ENCODE measurements around the gene VWA8. TPM values are rescaled to one million over a fixed set of nuclear protein-coding genes. Genes with fewer than 3 reads are reported as not detected.
A peak's percentile ranks its signal among the peaks of the same experiment; 100 is the strongest.
"Not testable (repeated sequence)": the region's sequence is repeated elsewhere in the genome, so short reads cannot be mapped to it uniquely, and the experiment has no call there.

The VWA8 gene
- total RNA-seq, 2 experiments from 2014 or later = 15.7 to 16.9 TPM

GRCh38 chr13:41919031-41919740 is 41.7 kb downstream of the VWA8 start:
- CTCF ChIA-PET = interaction anchor here (0.6 kb wide), 1 partner anchor 11 kb away, joined by 3 read pairs; no protein-coding TSS in a partner anchor
- Mint-ChIP-seq H3K27ac (no peak overlapping the region), H3K36me3 (ENCODE audit: low read depth) (peaks cover 47% of the 10 kb centered on the region), H3K4me1 (ENCODE audit: low read depth) (peaks cover 59% of the 10 kb centered on the region), H3K4me3 (no peak overlapping the region), H3K27me3 (ENCODE audit: low read depth) (no peaks in the 10 kb centered on the region), H3K9me3 (ENCODE audit: insufficient read depth) (peaks cover 11% of the 10 kb centered on the region)
- POLR2A ChIA-PET = interaction anchor here (2.3 kb wide), 1 partner anchor 42 kb away, joined by 6 read pairs; the partner anchor contains the start of gene VWA8
- DNase-seq (no peak), ATAC-seq (no peak)

- no peaks in the 10 kb centered on the region for H3K27me3 Mint-ChIP-seq (ENCODE audit: low read depth)
- peak overlapping the region; percentile 32 for H3K4me3 Mint-ChIP-seq
- H3K4me1 Mint-ChIP-seq (ENCODE audit: low read depth) = peaks cover 50% of the 10 kb centered on the region
- CTCF ChIA-PET = interaction anchor here (1.4 kb wide), 1 partner anchor 47 kb away, joined by 4 read pairs; no protein-coding TSS in a partner anchor
- ATAC-seq (peak; percentile 72), DNase-seq (peak; percentile 30)
- POLR2A ChIA-PET = interaction anchor here (2.3 kb wide), 1 partner anchor 43 kb away, joined by 6 read pairs; the partner anchor contains the start of gene VWA8
- no peaks in the 10 kb centered on the region for H3K9me3 Mint-ChIP-seq (ENCODE audit: insufficient read depth)
- peaks cover 34% of the 10 kb centered on the region for H3K36me3 Mint-ChIP-seq (ENCODE audit: low read depth)
- H3K27ac Mint-ChIP-seq = peak overlapping the region; percentile 82
These were observed 43.3 kb downstream of the VWA8 start for GRCh38 chr13:41917641-41918040.

GRCh38 chr13:41916173-41916954 is 44.5 kb downstream of the VWA8 start:
- H3K27ac Mint-ChIP-seq = peak overlapping the region; percentile 92
- ATAC-seq (peak; percentile 82), DNase-seq (peak; percentile 28)
- POLR2A ChIA-PET = interaction anchor here (0.6 to 1.0 kb wide), 3 partner anchors 45 to 99 kb away, joined by 3 to 6 read pairs (median 3); partner anchors contain the start of gene VWA8
- CTCF ChIA-PET = interaction anchor here (0.8 to 1.2 kb wide), 2 partner anchors 9 to 13 kb away, joined by 4 read pairs; no protein-coding TSS in a partner anchor
- peak overlapping the region; percentile 70 for H3K4me3 Mint-ChIP-seq
- no peaks in the 10 kb centered on the region for H3K9me3 Mint-ChIP-seq (ENCODE audit: insufficient read depth)
- peaks cover 46% of the 10 kb centered on the region for H3K4me1 Mint-ChIP-seq (ENCODE audit: low read depth)
- H3K27me3 Mint-ChIP-seq (ENCODE audit: low read depth) = no peaks in the 10 kb centered on the region
- H3K36me3 Mint-ChIP-seq (ENCODE audit: low read depth) = peaks cover 21% of the 10 kb centered on the region

GRCh38 chr13:41915081-41915480 is 45.8 kb downstream of the VWA8 start:
- no peak for ATAC-seq
- no peaks in the 10 kb centered on the region for H3K9me3 Mint-ChIP-seq (ENCODE audit: insufficient read depth)
- H3K4me3 Mint-ChIP-seq = no peak overlapping the region
- POLR2A ChIA-PET = no interaction called here
- peaks cover 18% of the 10 kb centered on the region for H3K36me3 Mint-ChIP-seq (ENCODE audit: low read depth)
- H3K4me1 Mint-ChIP-seq (ENCODE audit: low read depth) = peaks cover 41% of the 10 kb centered on the region
- DNase-seq = no peak
- CTCF ChIA-PET = no interaction called here
- H3K27ac Mint-ChIP-seq = no peak overlapping the region
- no peaks in the 10 kb centered on the region for H3K27me3 Mint-ChIP-seq (ENCODE audit: low read depth)

GRCh38 chr13:41914552-41914951 is 46.4 kb downstream of the VWA8 start:
- DNase-seq = no peak
- Mint-ChIP-seq H3K4me1 (ENCODE audit: low read depth) (peaks cover 36% of the 10 kb centered on the region), H3K36me3 (ENCODE audit: low read depth) (peaks cover 19% of the 10 kb centered on the region), H3K27ac (no peak overlapping the region), H3K9me3 (ENCODE audit: insufficient read depth) (no peaks in the 10 kb centered on the region), H3K4me3 (no peak overlapping the region), H3K27me3 (ENCODE audit: low read depth) (no peaks in the 10 kb centered on the region)
- no peak for ATAC-seq
- POLR2A ChIA-PET = no interaction called here
- CTCF ChIA-PET = no interaction called here

- CTCF ChIA-PET = no interaction called here
- no peak overlapping the region for H3K4me3 Mint-ChIP-seq
- no peaks in the 10 kb centered on the region for H3K27me3 Mint-ChIP-seq (ENCODE audit: low read depth)
- peaks cover 23% of the 10 kb centered on the region for H3K36me3 Mint-ChIP-seq (ENCODE audit: low read depth)
- H3K27ac Mint-ChIP-seq = no peak overlapping the region
- no peaks in the 10 kb centered on the region for H3K9me3 Mint-ChIP-seq (ENCODE audit: insufficient read depth)
- ATAC-seq (no peak), DNase-seq (no peak)
- peaks cover 4% of the 10 kb centered on the region for H3K4me1 Mint-ChIP-seq (ENCODE audit: low read depth)
- POLR2A ChIA-PET = no interaction called here
These were observed 51.4 kb downstream of the VWA8 start for GRCh38 chr13:41909506-41909905.

GRCh38 chr13:41905600-41906254 is 55.2 kb downstream of the VWA8 start:
- Mint-ChIP-seq H3K27me3 (ENCODE audit: low read depth) (no peaks in the 10 kb centered on the region), H3K27ac (no peak overlapping the region), H3K9me3 (ENCODE audit: insufficient read depth) (no peaks in the 10 kb centered on the region), H3K4me3 (no peak overlapping the region), H3K4me1 (ENCODE audit: low read depth) (peaks cover 4% of the 10 kb centered on the region), H3K36me3 (ENCODE audit: low read depth) (peaks cover 21% of the 10 kb centered on the region)
- ATAC-seq = peak; percentile 91
- no peak for DNase-seq
- ChIA-PET POLR2A (no interaction called here), CTCF (no interaction called here)

GRCh38 chr13:41900918-41901317 is 60.0 kb downstream of the VWA8 start:
- ChIA-PET POLR2A (no interaction called here), CTCF (no interaction called here)
- H3K4me3 Mint-ChIP-seq = no peak overlapping the region
- no peak overlapping the region for H3K27ac Mint-ChIP-seq
- no peaks in the 10 kb centered on the region for H3K9me3 Mint-ChIP-seq (ENCODE audit: insufficient read depth)
- DNase-seq (no peak), ATAC-seq (no peak)
- H3K36me3 Mint-ChIP-seq (ENCODE audit: low read depth) = peaks cover 15% of the 10 kb centered on the region
- H3K4me1 Mint-ChIP-seq (ENCODE audit: low read depth) = peaks cover 1% of the 10 kb centered on the region
- no peaks in the 10 kb centered on the region for H3K27me3 Mint-ChIP-seq (ENCODE audit: low read depth)

- H3K36me3 Mint-ChIP-seq (ENCODE audit: low read depth) = peaks cover 19% of the 10 kb centered on the region
- H3K27ac Mint-ChIP-seq; CTCF ChIA-PET; POLR2A ChIA-PET; H3K4me3 Mint-ChIP-seq; H3K4me1 Mint-ChIP-seq (ENCODE audit: low read depth); H3K9me3 Mint-ChIP-seq (ENCODE audit: insufficient read depth); H3K27me3 Mint-ChIP-seq (ENCODE audit: low read depth); DNase-seq; ATAC-seq: not testable (repeated sequence)
These were observed 62.5 kb downstream of the VWA8 start for GRCh38 chr13:41898411-41898810.

GRCh38 chr13:41897126-41897525 is 63.8 kb downstream of the VWA8 start:
- ATAC-seq = no peak
- DNase-seq = no peak
- H3K27ac Mint-ChIP-seq = no peak overlapping the region
- ChIA-PET POLR2A (no interaction called here), CTCF (interaction anchor here (1.6 kb wide), 1 partner anchor 229 kb away, joined by 4 read pairs; no protein-coding TSS in a partner anchor)
- no peaks in the 10 kb centered on the region for H3K4me1 Mint-ChIP-seq (ENCODE audit: low read depth)
- no peaks in the 10 kb centered on the region for H3K27me3 Mint-ChIP-seq (ENCODE audit: low read depth)
- H3K4me3 Mint-ChIP-seq = no peak overlapping the region
- H3K9me3 Mint-ChIP-seq (ENCODE audit: insufficient read depth) = no peaks in the 10 kb centered on the region
- peaks cover 19% of the 10 kb centered on the region for H3K36me3 Mint-ChIP-seq (ENCODE audit: low read depth)

- Mint-ChIP-seq H3K4me1 (ENCODE audit: low read depth) (no peaks in the 10 kb centered on the region), H3K4me3 (no peak overlapping the region), H3K27ac (no peak overlapping the region), H3K27me3 (ENCODE audit: low read depth) (no peaks in the 10 kb centered on the region), H3K9me3 (ENCODE audit: insufficient read depth) (no peaks in the 10 kb centered on the region), H3K36me3 (ENCODE audit: low read depth) (peaks cover 20% of the 10 kb centered on the region)
- ChIA-PET POLR2A (no interaction called here), CTCF (no interaction called here)
- DNase-seq = no peak
- no peak for ATAC-seq
These were observed 65.4 kb downstream of the VWA8 start for GRCh38 chr13:41895478-41895877.

- Mint-ChIP-seq H3K9me3 (ENCODE audit: insufficient read depth) (no peaks in the 10 kb centered on the region), H3K27me3 (ENCODE audit: low read depth) (no peaks in the 10 kb centered on the region), H3K36me3 (ENCODE audit: low read depth) (peaks cover 22% of the 10 kb centered on the region), H3K4me3 (no peak overlapping the region), H3K4me1 (ENCODE audit: low read depth) (no peaks in the 10 kb centered on the region), H3K27ac (no peak overlapping the region)
- POLR2A ChIA-PET = no interaction called here
- DNase-seq (no peak), ATAC-seq (no peak)
- CTCF ChIA-PET = interaction anchor here (1.4 kb wide), 1 partner anchor 223 kb away, joined by 4 read pairs; no protein-coding TSS in a partner anchor
These were observed 69.8 kb downstream of the VWA8 start for GRCh38 chr13:41891119-41891518.

All from activated CD8-positive, alpha-beta T cell treated with anti-CD3 and anti-CD28 coated beads, Interleukin-2, amount 10 ng/mL, durations not matched to agents 7 days and 5 days (primary cell).